Tibial artery (tissue), 4 donors: ENCODE measurements around the gene PPOX.
A peak's percentile ranks its signal among the peaks of the same experiment; 100 is the strongest.

Experiments used
- DNase-seq, 2 donors: peaks; one replicate each; pipeline ENCODE4 v3.0.0-alpha.2; 2019
- H3K27ac ChIP-seq, 2 donors: fragments of 200-600 bp; sonication (generic) in 1 of 2; 1 replicate in 1 of 2; 2 replicates in 1 of 2; pipeline ENCODE4 v1.5.1; 2018 to 2019; ENCODE audit warnings: mild to moderate bottlenecking in 1 of 2
- H3K27me3 ChIP-seq, 2 donors: fragments of 200-600 bp; sonication (generic) in 1 of 2; one replicate each; pipeline versions ENCODE4 v1.5.1 to v1.6.0; 2016 to 2019
- H3K36me3 ChIP-seq, 3 donors: fragments of 200-600 bp; sonication (generic) in 2 of 3; one replicate each; pipeline ENCODE4 v1.5.1; 2016 to 2019; ENCODE audit warnings: mild to moderate bottlenecking in 2 of 3
- H3K4me1 ChIP-seq, 4 donors: fragments of 200-600 bp; sonication (generic) in 2 of 4; 1 replicate in 3 of 4; 2 replicates in 1 of 4; pipeline ENCODE4 v1.5.1; 2016 to 2019
- H3K4me3 ChIP-seq, 2 donors: fragments of 200-600 bp; sonication (generic) in 1 of 2; 1 replicate in 1 of 2; 2 replicates in 1 of 2; pipeline ENCODE4 v1.5.1; 2018 to 2019; ENCODE audit warnings: mild to moderate bottlenecking in 2 of 2
- H3K9me3 ChIP-seq, 3 donors: fragments of 200-600 bp; sonication (generic) in 1 of 3; one replicate each; pipeline ENCODE4 v1.5.1; 2016 to 2019
- CTCF ChIP-seq, 2 experiments: fragments of 200-600 bp in 1 of 2; fragments of 450-650 bp in 1 of 2; IDR thresholded peaks; one replicate each; pipeline ENCODE4 v1.5.1; 2017 to 2019; ENCODE audit warnings: antibody characterized with exemption in 2 of 2, mild to moderate bottlenecking in 1 of 2, moderate library complexity in 1 of 2
- intact Hi-C: fragments of 100-400 bp; cut with DNase I; formaldehyde crosslinking; loops from one replicate; pipeline ENCODE4 v1.15.0; 2023; ENCODE audit warnings: low total_unique reads

The PPOX gene

DNA sequence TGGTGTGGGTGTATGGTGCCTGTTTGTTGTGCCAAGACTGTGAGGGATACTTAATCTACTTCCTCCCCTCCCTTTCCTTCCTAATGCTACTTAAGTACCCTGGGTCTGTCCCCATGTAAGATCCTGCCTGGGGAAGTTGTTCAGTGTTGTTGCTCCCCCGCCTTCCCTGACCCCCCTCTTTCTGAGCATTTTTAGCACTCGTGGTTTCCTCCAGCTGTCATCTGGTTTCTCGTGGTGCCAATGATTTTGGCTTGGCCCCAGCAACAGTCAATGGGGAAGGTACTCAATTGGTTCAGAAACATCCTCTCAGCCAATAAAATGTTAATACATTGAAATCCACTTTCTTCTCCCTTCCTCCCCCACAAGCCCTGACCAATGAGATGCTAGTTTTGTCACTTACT is 19.1 kb downstream of the PPOX start:
- peak overlapping the region in 1 of 2 donors; percentile 44 for H3K27ac ChIP-seq
- H3K27me3 ChIP-seq, result no peaks in the 10 kb centered on the region
- no peak for TF ChIP-seq CTCF (IDR thresholded peaks at IDR 0.05)
- peak; percentile 85 to 86 for DNase-seq
- peaks cover 0 to 13% (median 6%) of the 10 kb centered on the region in 4 donors for H3K4me1 ChIP-seq
- no peaks in the 10 kb centered on the region for H3K36me3 ChIP-seq
- no peak overlapping the region for H3K4me3 ChIP-seq
- intact Hi-C loops, result no loop called here
- H3K9me3 ChIP-seq, result no peaks in the 10 kb centered on the region

DNA sequence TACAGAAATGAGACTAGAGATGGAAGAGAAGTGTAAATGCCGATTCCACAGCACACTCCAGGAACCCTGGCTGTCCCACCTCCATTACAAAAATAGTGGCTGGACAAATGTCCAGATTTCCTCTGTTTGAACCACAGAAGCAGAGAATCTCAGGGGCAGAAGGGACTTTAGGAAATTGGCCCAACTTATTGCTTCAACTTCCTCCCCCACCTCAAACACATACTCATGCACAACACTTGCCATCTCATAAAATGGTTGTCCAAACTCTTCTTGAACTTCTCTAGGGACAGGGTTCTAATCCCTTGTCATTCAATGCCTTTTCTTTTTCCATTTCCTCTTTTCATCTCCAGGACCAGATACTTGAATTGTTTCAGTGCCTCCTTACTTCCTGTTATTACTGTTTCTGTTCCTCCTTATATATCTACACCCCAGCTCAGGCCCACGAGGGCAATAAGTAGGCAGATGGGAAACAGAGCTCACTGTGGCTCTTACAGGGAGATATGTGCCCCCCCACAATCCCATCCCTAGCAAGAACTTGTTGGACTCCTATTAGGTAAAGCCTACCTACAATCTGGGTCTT is 19.6 kb downstream of the PPOX start:
- no peak overlapping the region for H3K4me3 ChIP-seq
- intact Hi-C loops, result no loop called here
- H3K27me3 ChIP-seq, result no peaks in the 10 kb centered on the region
- H3K36me3 ChIP-seq, result peaks cover 0 to 2% (median 1%) of the 10 kb centered on the region in 3 donors
- H3K9me3 ChIP-seq, result no peaks in the 10 kb centered on the region
- no peak for TF ChIP-seq CTCF (IDR thresholded peaks at IDR 0.05)
- peak in 1 of 2 donors; percentile 42 for DNase-seq
- H3K4me1 ChIP-seq, result peaks cover 0 to 13% (median 6%) of the 10 kb centered on the region in 4 donors
- peak overlapping the region in 1 of 2 donors; percentile 44 for H3K27ac ChIP-seq

GRCh38 chr1:161187311-161187710 is 21.1 kb downstream of the PPOX start:
- no peaks in the 10 kb centered on the region for H3K27me3 ChIP-seq
- no peaks in the 10 kb centered on the region for H3K9me3 ChIP-seq
- H3K4me1 ChIP-seq, result peaks cover 0 to 13% (median 6%) of the 10 kb centered on the region in 4 donors
- no peak overlapping the region for H3K27ac ChIP-seq
- no peak for TF ChIP-seq CTCF (IDR thresholded peaks at IDR 0.05)
- H3K4me3 ChIP-seq, result no peak overlapping the region
- DNase-seq, result peak in 1 of 2 donors; percentile 53
- intact Hi-C loops, result no loop called here
- peaks cover 0 to 13% (median 7%) of the 10 kb centered on the region in 3 donors for H3K36me3 ChIP-seq

DNA sequence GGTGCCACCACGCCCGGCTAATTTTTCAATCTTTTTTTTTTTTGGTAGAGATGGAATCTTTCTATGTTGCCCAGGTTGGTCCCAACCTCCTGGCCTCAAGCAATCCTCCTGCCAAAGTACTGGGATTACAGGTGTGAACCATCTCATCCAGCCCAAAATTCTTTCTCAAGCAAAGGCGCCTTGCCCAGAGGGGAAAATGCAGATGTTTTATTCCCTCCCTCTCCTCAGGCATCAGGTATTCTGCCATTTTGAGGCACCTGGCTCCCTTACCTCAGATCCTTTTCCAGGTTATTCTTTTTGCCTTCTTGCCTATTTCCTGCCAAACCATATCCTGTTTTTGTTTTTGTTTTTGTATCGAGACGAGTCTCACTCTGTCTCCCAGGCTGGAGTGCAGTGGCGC is 22.2 kb downstream of the PPOX start:
- DNase-seq, result peak in 1 of 2 donors; percentile 4
- no peaks in the 10 kb centered on the region for H3K9me3 ChIP-seq
- no peak overlapping the region for H3K4me3 ChIP-seq
- peaks cover 0 to 13% (median 7%) of the 10 kb centered on the region in 3 donors for H3K36me3 ChIP-seq
- H3K27me3 ChIP-seq, result no peaks in the 10 kb centered on the region
- H3K4me1 ChIP-seq, result peaks cover 0 to 13% (median 6%) of the 10 kb centered on the region in 4 donors
- TF ChIP-seq CTCF (IDR thresholded peaks at IDR 0.05), result no peak
- H3K27ac ChIP-seq, result no peak overlapping the region
- intact Hi-C loops, result no loop called here

DNA sequence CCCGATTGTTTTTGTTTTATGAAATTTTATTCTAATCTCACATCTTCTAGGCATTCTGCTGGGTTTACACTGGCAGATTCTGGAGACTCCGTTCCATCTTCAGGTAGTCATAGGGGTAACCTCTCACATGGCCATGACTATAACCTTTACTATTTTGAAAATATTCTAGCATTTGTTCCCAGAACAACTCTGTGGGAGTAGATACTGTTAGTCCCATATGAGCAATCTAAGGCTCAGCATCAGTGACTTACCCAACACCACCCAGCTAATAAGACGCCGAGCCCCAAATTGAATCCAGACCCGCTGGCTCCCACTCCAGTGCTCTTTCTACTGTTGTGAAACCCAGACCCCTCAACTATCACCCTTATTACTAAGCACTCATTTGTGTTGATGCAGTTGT is 22.8 kb downstream of the PPOX start:
- no peak for TF ChIP-seq CTCF (IDR thresholded peaks at IDR 0.05)
- intact Hi-C loops, result no loop called here
- H3K4me3 ChIP-seq, result no peak overlapping the region
- DNase-seq, result peak in 1 of 2 donors; percentile 15
- no peaks in the 10 kb centered on the region for H3K9me3 ChIP-seq
- peaks cover 0 to 13% (median 6%) of the 10 kb centered on the region in 4 donors for H3K4me1 ChIP-seq
- H3K27ac ChIP-seq, result no peak overlapping the region
- H3K27me3 ChIP-seq, result no peaks in the 10 kb centered on the region
- H3K36me3 ChIP-seq, result peaks cover 0 to 13% (median 7%) of the 10 kb centered on the region in 3 donors
